Skeletal muscle tissue (tissue), 4 donors: ENCODE results near the gene RIMBP2. TPM values are rescaled to one million over a fixed set of nuclear protein-coding genes. Genes with fewer than 3 reads are reported as not detected.

Experiments
- H3K27ac ChIP-seq: one replicate; pipeline ENCODE4 v1.7.0; 2013; ENCODE audit warnings: mild to moderate bottlenecking, low read depth, low read length, inconsistent platforms
- H3K27me3 ChIP-seq, 3 donors: one replicate each; pipeline ENCODE4 v1.7.0; 2013; ENCODE audit warnings: low read length in 3 of 3; ENCODE audit not compliant: control insufficient read depth in 3 of 3, insufficient read depth in 3 of 3
- H3K36me3 ChIP-seq, 3 donors: one replicate each; pipeline ENCODE4 v1.7.0; 2013; ENCODE audit warnings: low read length in 3 of 3; ENCODE audit not compliant: control insufficient read depth in 3 of 3, insufficient read depth in 3 of 3
- H3K4me1 ChIP-seq, 3 donors: one replicate each; pipeline ENCODE4 v1.7.0; 2013; ENCODE audit warnings: low read length in 3 of 3, mild to moderate bottlenecking in 3 of 3; ENCODE audit not compliant: control insufficient read depth in 3 of 3, insufficient read depth in 3 of 3
- H3K4me3 ChIP-seq, 3 donors: one replicate each; pipeline ENCODE4 v1.7.0; 2013; ENCODE audit warnings: low read length in 3 of 3
- H3K9ac ChIP-seq, 3 donors: one replicate each; pipeline ENCODE4 v1.7.0; 2013; ENCODE audit warnings: low read length in 3 of 3, mild to moderate bottlenecking in 3 of 3, moderate library complexity in 2 of 3, low read depth in 1 of 3
- H3K9me3 ChIP-seq, 3 donors: one replicate each; pipeline ENCODE4 v1.7.0; 2013; ENCODE audit warnings: low read length in 3 of 3; ENCODE audit not compliant: control insufficient read depth in 3 of 3
- total RNA-seq: library from RNA; depleted of rRNA; stranded (reverse); fragments of >200 nt; gene quantifications from one replicate; pipeline ENCODE4 v1.2.3, GENCODE V29; 2014
- donor health status: Osteomylitis.

Gene RIMBP2
- total RNA-seq, 1 donor from 2014 or later: 2.6 TPM

DNA sequence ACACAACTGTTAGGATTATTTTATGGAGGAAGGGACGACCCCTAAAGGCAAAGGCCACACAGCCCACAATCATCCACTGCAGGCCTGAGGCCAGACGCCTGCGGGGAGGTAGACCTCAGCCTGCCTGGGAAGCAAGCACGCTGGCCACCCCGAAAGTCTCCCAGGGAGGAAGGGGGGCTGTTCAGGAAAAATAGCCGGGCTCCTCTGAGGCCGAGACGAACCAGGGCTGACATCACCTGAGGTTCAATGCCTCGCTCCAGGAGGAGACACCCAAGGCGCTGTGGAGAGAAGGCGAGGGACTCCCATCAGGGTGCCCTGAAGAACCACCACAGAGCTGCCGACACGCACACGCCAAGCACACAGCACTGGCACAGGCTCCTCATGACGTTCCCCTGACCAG, 251.1 kb downstream of the RIMBP2 start:
- Histone ChIP-seq H3K4me3 (no peak overlapping the region), H3K4me1 (no peaks in the 10 kb centered on the region), H3K9ac (no peak overlapping the region), H3K9me3 (peaks cover 0 to 7% (median 4%) of the 10 kb centered on the region in 3 donors), H3K27me3 (peaks cover 0 to 26% (median 22%) of the 10 kb centered on the region in 3 donors), H3K36me3 (no peaks in the 10 kb centered on the region), H3K27ac (no peak overlapping the region)

DNA sequence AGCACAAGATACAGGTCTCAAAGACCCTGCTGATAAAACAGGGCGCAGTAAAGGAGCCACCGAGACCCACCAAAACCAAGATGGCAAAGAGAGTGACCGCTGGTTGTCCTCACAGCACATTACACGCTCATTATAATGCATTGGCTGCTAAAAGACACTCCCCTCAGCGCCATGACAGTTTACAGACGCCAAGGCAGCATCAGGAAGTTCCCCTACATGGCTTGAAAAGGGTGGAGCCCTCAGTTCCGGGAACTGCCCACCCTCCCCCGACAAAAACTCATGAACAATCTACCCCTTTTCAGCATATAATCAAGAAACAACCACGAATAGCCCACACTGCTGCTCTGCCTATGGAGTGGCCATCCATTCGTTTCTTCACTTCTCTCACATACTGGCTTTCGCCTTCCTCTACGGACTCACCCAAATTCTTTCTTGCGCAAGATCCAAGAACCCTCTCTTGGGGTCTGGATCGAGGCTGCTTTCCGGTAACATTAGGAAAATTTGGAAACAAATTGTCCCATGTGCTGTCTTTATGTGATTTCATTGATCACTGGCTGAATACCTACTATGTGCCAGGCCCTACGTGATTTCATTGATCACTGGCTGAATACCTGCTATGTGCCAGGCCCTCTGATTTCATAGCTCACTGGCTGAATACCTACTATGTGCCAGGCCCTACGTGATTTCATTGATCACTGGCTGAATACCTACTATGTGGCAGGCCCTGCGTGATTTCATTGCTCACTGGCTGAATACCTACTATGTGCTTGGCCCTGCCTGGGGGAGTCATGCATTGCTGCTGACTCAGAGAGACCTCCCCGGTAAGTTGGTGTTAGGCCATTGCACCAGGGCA, 252.1 kb downstream of the RIMBP2 start:
- Histone ChIP-seq H3K9me3 (peaks cover 0 to 7% (median 4%) of the 10 kb centered on the region in 3 donors), H3K4me1 (no peaks in the 10 kb centered on the region), H3K36me3 (no peaks in the 10 kb centered on the region), H3K9ac (no peak overlapping the region), H3K27me3 (peaks cover 2 to 30% (median 28%) of the 10 kb centered on the region in 3 donors), H3K27ac (no peak overlapping the region), H3K4me3 (no peak overlapping the region)

DNA sequence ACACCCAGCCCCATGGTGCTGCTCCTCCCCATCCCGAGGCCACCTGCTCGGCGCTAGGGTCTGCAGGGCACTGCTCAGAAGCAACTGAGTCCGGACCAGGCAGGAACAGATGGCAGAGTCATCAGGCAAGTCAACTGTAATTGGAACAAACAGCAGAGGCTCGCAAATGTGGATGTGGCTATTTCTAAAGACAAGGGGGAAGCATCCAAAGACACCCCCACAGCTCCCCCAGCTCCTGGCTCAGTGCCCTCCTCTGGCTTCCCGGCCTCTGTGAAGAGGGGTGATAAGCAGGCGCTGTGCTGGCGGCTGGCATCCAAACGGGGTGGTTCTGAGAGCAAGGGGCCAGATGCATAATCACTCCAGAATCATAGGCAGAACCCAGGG, 252.8 kb downstream of the RIMBP2 start:
- H3K9me3 ChIP-seq: peaks cover 0 to 7% (median 4%) of the 10 kb centered on the region in 3 donors
- no peaks in the 10 kb centered on the region for H3K36me3 ChIP-seq
- H3K4me1 ChIP-seq: no peaks in the 10 kb centered on the region
- no peak overlapping the region for H3K27ac ChIP-seq
- no peak overlapping the region for H3K9ac ChIP-seq
- no peak overlapping the region for H3K4me3 ChIP-seq
- peaks cover 4 to 33% (median 31%) of the 10 kb centered on the region in 3 donors for H3K27me3 ChIP-seq

DNA sequence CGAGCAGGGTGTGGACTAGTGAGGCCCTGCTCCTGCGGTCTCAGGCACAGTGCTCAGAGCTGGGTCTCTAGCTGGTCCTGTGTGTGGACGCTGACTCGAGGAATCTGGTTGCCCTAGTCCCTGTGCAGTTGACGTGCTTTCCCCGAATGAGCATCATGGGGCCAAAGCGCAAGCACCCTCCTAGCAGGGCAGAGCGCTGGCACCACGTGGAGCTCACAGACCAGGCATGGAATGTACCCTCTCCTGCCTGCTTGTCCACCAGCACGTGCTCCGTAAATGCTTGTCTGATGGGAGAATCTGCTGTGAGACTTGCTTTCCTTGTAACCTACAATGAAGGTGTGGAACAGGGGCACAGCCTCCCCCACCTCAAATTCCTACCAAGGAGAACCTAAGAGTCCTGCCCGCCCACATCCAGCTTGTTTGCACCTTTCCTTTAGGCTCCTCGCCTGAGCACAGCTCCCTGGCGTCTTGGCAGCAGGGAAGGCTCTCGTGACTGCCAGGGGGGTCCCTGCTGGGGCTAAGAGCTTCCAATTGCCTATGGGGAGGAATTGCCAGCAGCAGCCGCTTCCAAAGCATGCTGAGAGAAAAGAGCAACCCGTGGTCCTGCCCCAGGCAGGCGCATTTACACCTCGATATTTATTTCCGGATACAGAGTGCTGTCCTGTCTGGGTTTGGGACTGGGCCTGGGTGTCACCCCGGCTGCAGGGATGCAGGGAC, 253.4 kb downstream of the RIMBP2 start:
- H3K27me3 ChIP-seq: peaks cover 6 to 34% (median 33%) of the 10 kb centered on the region in 3 donors
- no peak overlapping the region for H3K4me3 ChIP-seq
- H3K36me3 ChIP-seq: no peaks in the 10 kb centered on the region
- H3K9me3 ChIP-seq: peaks cover 0 to 3% (median 1%) of the 10 kb centered on the region in 3 donors
- no peak overlapping the region for H3K27ac ChIP-seq
- no peaks in the 10 kb centered on the region for H3K4me1 ChIP-seq
- H3K9ac ChIP-seq: no peak overlapping the region

DNA sequence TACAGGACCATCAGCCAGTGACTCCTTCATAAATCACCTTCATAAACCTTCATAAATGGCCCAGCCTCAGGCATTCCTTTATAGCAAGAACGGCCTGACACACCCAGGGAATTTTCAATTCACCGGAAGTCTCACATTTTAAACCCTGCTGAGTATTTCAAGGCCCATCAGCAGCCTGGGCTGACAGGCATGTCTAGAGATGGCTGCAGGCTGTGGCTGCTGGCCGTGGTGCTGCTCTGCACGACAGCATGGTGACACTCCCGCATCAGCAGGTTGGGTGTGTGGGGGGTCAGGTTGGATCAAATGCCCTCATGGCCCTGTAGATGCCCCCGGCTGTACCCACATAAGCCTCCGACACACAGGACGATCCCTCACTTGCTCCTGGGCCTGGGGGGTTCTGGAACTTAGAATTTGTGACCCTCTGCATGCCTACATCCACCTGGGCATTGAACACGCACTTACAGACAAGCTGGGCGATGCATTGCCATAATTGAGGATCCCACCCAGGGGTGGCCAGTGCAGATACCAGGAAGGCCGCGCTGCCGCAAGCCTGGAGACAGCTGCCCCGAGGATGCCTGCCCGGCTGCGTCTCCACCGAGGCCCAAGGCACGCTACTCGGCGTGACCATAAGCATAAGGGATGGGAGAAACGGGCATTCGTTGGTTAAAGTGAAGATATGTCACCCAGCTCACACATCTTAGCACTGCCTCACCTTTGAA, 254.1 kb downstream of the RIMBP2 start:
- H3K27ac ChIP-seq: no peak overlapping the region
- no peaks in the 10 kb centered on the region for H3K36me3 ChIP-seq
- no peaks in the 10 kb centered on the region for H3K9me3 ChIP-seq
- H3K4me3 ChIP-seq: no peak overlapping the region
- H3K27me3 ChIP-seq: peaks cover 6 to 37% (median 34%) of the 10 kb centered on the region in 3 donors
- H3K9ac ChIP-seq: no peak overlapping the region
- H3K4me1 ChIP-seq: no peaks in the 10 kb centered on the region

DNA sequence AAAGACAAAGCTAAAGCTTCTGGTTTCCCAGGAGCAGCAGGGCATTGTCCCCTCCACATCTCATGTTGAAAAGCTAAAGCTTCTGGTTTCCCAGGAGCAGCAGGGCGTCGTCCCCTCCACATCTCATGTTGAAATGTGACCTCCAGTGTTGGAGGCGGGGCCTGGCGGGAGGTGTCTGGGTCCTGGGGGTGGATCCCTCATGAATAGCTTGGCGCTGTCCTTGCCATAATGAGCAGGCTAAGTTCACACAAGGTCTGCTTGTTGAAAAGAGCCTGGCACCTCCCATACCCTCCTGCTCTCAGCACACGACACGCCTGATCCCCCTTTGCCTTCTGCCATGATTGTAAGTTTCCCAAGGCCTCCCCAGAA, 254.7 kb downstream of the RIMBP2 start:
- Histone ChIP-seq H3K4me1 (no peaks in the 10 kb centered on the region), H3K27ac (no peak overlapping the region), H3K4me3 (no peak overlapping the region), H3K9me3 (no peaks in the 10 kb centered on the region), H3K9ac (no peak overlapping the region), H3K27me3 (peaks cover 6 to 42% (median 34%) of the 10 kb centered on the region in 3 donors), H3K36me3 (no peaks in the 10 kb centered on the region)

DNA sequence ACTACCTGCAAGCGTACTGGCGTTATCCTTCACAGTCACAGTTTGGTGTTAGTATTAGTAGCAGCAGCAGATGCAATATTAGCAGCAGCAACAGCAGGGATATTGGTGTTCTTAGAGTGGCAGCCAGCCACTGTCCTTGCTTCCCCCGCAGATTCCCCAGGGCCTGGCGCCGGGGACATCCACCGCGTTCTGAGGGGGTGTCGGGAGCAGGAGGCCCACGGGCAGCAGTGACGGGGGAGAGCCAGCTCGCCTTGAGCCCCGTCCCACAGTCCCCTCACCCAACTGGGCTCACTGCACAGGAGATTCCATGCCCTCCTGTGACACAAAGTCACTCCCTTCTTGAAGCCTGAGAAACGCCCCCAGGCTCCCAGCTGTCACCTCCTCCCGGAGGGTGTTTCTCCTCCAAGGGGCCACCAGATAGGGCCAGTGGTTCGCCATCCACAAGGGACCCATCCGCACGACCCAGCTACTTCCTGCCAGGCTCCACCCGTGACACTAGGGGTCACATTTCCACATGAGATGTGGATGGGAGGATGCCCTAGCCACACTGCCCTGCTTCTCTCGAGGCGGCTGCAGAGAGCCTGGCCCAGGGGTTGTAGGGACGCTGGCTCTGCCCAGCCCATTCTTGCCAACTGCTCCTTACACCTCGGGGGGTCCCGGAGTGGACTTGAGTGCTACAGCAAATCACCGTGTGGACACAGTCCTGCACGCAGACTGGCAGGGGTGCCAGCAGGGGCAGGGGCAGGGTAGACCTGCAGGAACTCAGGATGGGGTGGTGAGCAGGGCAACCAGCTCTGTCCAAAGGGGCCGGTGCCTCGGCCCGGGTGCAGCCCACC, 255.3 kb downstream of the RIMBP2 start:
- Histone ChIP-seq H3K9ac (no peak overlapping the region), H3K4me3 (no peak overlapping the region), H3K27me3 (peaks cover 6 to 48% (median 34%) of the 10 kb centered on the region in 3 donors), H3K27ac (no peak overlapping the region), H3K9me3 (no peaks in the 10 kb centered on the region), H3K4me1 (no peaks in the 10 kb centered on the region), H3K36me3 (no peaks in the 10 kb centered on the region)

DNA sequence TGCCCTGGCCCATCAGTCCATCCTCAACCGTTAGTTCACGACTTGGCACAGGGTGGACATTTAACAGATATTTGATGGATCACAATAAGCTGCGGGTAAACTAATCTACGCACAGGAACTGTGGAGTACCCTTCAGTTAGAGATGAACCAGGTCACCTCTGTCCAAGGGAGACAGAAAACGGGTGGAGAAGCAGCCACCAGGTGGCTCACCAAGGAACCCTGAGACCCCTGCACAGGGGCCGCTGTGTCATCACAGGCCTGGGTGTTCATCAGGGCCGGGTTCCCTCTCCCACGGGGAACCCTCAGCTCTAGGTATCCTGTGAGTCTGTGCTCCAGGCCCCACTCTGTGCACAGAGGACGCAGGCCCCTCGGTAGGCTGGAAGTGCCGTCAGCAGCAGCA, 256.2 kb downstream of the RIMBP2 start:
- no peaks in the 10 kb centered on the region for H3K9me3 ChIP-seq
- no peaks in the 10 kb centered on the region for H3K36me3 ChIP-seq
- no peak overlapping the region for H3K27ac ChIP-seq
- peaks cover 6 to 50% (median 31%) of the 10 kb centered on the region in 3 donors for H3K27me3 ChIP-seq
- H3K9ac ChIP-seq: no peak overlapping the region
- no peak overlapping the region for H3K4me3 ChIP-seq
- H3K4me1 ChIP-seq: no peaks in the 10 kb centered on the region

DNA sequence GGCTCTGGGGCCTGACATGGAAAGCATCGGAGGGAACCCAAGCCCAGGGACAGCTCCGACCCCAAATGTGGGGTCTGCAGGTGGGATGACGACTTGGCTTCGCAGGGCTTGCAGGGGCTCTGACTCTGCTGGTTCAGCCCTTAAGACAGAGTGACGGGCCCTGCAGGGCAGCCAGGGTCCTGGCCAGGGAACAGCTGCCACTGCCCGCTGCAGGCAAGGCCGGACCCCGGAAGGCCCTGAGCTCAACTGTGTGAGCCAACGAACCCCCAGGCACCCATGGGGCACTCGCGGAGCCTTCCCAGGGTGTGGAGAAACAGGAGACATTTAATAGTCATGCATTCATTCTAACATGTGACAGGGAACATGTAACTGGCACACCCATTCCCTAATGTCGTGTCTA, 257.8 kb downstream of the RIMBP2 start:
- H3K27me3 ChIP-seq: peaks cover 6 to 36% (median 24%) of the 10 kb centered on the region in 3 donors
- H3K27ac ChIP-seq: no peak overlapping the region
- H3K9me3 ChIP-seq: no peaks in the 10 kb centered on the region
- no peak overlapping the region for H3K4me3 ChIP-seq
- no peaks in the 10 kb centered on the region for H3K4me1 ChIP-seq
- H3K36me3 ChIP-seq: no peaks in the 10 kb centered on the region
- no peak overlapping the region for H3K9ac ChIP-seq
